Common myeloid progenitor, CD34-positive (primary cell): Measurements from ENCODE around the gene FGD3.

Experiments
- CTCF ChIA-PET: fragments of 350-600 bp; sonication (Branson Sonifier 250); formaldehyde crosslinking; loops from one replicate; lab custom pipeline; 2021; ENCODE audit warnings: antibody characterized with exemption; lab: Charles Lee
- POLR2A ChIA-PET: fragments of 350-600 bp; sonication (Branson Sonifier 250); formaldehyde crosslinking; loops from one replicate; lab custom pipeline; 2021; ENCODE audit warnings: antibody characterized with exemption; lab: Charles Lee
- DNase-seq, 3 donors: peaks; one replicate each; pipeline versions ENCODE4 v3.0.0 to v3.0.0-alpha.2; 2013
- H3K27ac ChIP-seq, 2 experiments: 1 replicate in 1 of 2; 2 replicates in 1 of 2; pipeline ENCODE4 v1.7.0; 2013; ENCODE audit warnings: inconsistent platforms in 2 of 2, low read length in 2 of 2, mild to moderate bottlenecking in 2 of 2, low read depth in 1 of 2, moderate library complexity in 1 of 2; ENCODE audit not compliant: severe bottlenecking in 2 of 2, insufficient read depth in 1 of 2, poor library complexity in 1 of 2
- H3K27me3 ChIP-seq, 5 experiments: replicated peaks in 2 of 5; 1 replicate in 3 of 5; 2 replicates in 2 of 5; pipeline versions ENCODE4 v1.6.1 to v1.7.0; 2013; ENCODE audit warnings: low read length in 4 of 5, mild to moderate bottlenecking in 2 of 5, moderate library complexity in 2 of 5, inconsistent platforms in 1 of 5; ENCODE audit not compliant: insufficient read depth in 5 of 5, control insufficient read depth in 4 of 5
- H3K36me3 ChIP-seq, 4 experiments: 1 replicate in 2 of 4; 2 replicates in 2 of 4; pipeline versions ENCODE4 v1.6.1 to v1.7.0; 2013; ENCODE audit warnings: low read length in 3 of 4, control low read depth in 1 of 4, mild to moderate bottlenecking in 1 of 4; ENCODE audit not compliant: control insufficient read depth in 4 of 4, insufficient read depth in 4 of 4
- H3K4me1 ChIP-seq, 4 experiments: 1 replicate in 3 of 4; 2 replicates in 1 of 4; pipeline versions ENCODE4 v1.6.1 to v1.7.1; 2013; ENCODE audit warnings: low read length in 3 of 4, mild to moderate bottlenecking in 3 of 4, control low read depth in 1 of 4, inconsistent platforms in 1 of 4, moderate library complexity in 1 of 4; ENCODE audit not compliant: control insufficient read depth in 4 of 4, insufficient read depth in 4 of 4; ENCODE audit errors: control extremely low read depth in 1 of 4
- H3K4me3 ChIP-seq, 7 experiments: 1 replicate in 4 of 7; 2 replicates in 3 of 7; pipeline versions ENCODE4 v1.5.1 to v1.7.0; 2013; ENCODE audit warnings: mild to moderate bottlenecking in 7 of 7, low read length in 6 of 7, moderate library complexity in 6 of 7, inconsistent platforms in 2 of 7, low read depth in 2 of 7, control low read depth in 1 of 7; ENCODE audit not compliant: insufficient read depth in 4 of 7, control insufficient read depth in 1 of 7; ENCODE audit errors: extremely low read depth in 1 of 7
- H3K9me3 ChIP-seq, 5 experiments: 1 replicate in 4 of 5; 2 replicates in 1 of 5; pipeline versions ENCODE4 v1.6.1 to v1.7.1; 2013; ENCODE audit warnings: low read length in 4 of 5, mild to moderate bottlenecking in 2 of 5, inconsistent platforms in 1 of 5, low read depth in 1 of 5, moderate library complexity in 1 of 5; ENCODE audit not compliant: control insufficient read depth in 4 of 5, insufficient read depth in 2 of 5; ENCODE audit errors: control extremely low read depth in 1 of 5
- whole genome bisulfite sequencing: methylation state at CpG from one replicate; pipeline ENCODE4 v1.1.5; 2013; ENCODE audit not compliant: insufficient coverage; 5-methylcytosine and 5-hydroxymethylcytosine counted together

Gene FGD3

DNA sequence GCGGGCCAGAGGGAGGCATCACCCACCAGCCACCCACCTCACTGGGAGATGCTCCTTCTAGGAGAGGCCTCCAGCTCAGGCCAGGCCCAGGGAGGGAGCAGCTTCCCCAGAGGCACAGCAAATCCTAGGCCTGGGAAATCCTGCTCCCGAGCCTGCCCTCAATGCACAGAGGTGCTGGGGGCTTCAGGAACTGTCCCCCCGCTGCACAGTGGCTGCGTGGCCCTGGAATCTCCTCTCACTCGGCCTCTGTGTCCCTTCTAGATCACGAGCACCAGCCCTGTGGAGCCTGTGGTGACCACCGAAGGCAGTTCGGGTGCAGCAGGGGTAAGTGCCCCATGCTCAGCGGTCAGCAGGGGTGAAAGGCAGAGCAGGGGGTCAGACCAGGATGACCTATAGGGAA, 74.7 kb downstream of the FGD3 start:
- H3K27ac ChIP-seq = no peak overlapping the region
- H3K36me3 ChIP-seq = peaks cover 18 to 88% (median 69%) of the 10 kb centered on the region in 4 experiments
- CTCF ChIA-PET = no interaction called here
- H3K9me3 ChIP-seq = no peaks in the 10 kb centered on the region
- no peak overlapping the region for H3K4me3 ChIP-seq
- H3K27me3 ChIP-seq = no peaks in the 10 kb centered on the region
- peaks cover 0 to 11% (median 0%) of the 10 kb centered on the region in 4 experiments for H3K4me1 ChIP-seq
- no peak for DNase-seq
- POLR2A ChIA-PET = no interaction called here
- WGBS = 100% methylated on average over 8 of the region's 9 CpGs

DNA sequence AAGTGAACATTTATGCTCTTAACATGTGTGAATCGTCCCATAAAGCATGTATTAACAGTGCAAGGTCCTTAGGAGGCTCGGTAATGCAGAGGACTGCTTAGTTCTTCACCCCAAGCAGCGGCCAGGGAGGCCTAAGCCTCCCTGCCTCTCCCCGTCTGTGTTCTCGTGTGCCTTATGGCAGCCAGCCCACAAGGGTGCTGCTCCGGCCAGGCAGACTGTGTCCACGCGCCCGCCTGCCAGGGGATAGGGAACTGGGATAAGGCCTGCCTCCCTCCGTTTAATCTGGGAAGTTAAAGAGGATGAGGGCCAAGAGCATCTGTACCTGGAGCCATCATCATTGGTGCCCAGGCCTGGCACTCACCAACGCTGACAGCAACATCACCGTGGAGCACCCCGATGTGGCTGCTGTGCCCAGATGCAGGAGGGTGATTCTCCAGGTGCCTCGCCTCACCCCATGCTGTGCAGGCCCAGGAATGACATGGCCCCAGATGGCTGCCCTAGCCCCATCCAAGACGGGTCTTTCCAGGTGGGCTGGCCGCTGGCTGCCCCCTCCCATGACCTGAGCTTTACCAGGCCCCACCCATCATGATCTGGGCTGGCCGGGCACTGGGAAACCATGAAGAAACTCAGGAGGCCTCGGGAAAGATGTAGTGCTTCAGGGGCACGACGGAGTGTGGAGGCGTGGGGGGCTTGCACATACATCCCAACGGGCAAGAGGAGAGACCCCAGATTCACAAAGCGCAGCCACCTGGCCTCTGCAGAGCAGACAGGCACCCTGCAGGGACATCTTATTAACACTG, 75.6 kb downstream of the FGD3 start:
- H3K27ac ChIP-seq = no peak overlapping the region
- peaks cover 16 to 82% (median 64%) of the 10 kb centered on the region in 4 experiments for H3K36me3 ChIP-seq
- ChIA-PET CTCF (interaction anchor here (0.9 kb wide), 1 partner anchor 19 kb away, joined by 3 read pairs; no protein-coding TSS in a partner anchor), POLR2A (interaction anchor here (0.5 kb wide), 1 partner anchor 50 kb away, joined by 7 read pairs; no protein-coding TSS in a partner anchor)
- peaks cover 0 to 14% (median 2%) of the 10 kb centered on the region in 4 experiments for H3K4me1 ChIP-seq
- WGBS = 96% methylated on average over 20 of the region's 23 CpGs
- H3K27me3 ChIP-seq = no peaks in the 10 kb centered on the region
- DNase-seq = no peak
- no peaks in the 10 kb centered on the region for H3K9me3 ChIP-seq
- H3K4me3 ChIP-seq = no peak overlapping the region

DNA sequence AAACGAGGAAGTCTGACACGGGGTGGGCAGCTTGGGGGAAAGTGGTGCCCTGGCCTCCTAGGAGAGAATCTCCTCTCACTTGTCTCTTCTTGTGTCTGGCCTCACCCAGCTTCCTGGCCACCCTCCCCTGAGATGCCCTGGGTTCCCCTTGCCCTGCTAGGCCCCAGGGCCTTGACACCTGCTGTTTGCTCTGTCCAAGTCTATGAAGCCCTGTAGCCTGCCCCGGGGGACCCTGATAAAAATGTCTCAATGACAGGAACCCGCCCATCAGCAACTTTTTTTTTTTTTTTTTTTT, 76.1 kb downstream of the FGD3 start:
- ChIA-PET CTCF (interaction anchor here (0.9 to 1.3 kb wide), 3 partner anchors 9 to 19 kb away, joined by 3 to 5 read pairs (median 4); no protein-coding TSS in a partner anchor), POLR2A (interaction anchor here (0.6 kb wide), 1 partner anchor 14 kb away, joined by 3 read pairs; no protein-coding TSS in a partner anchor)
- Histone ChIP-seq H3K4me3 (no peak overlapping the region), H3K36me3 (peaks cover 16 to 78% (median 59%) of the 10 kb centered on the region in 4 experiments), H3K9me3 (no peaks in the 10 kb centered on the region), H3K27me3 (no peaks in the 10 kb centered on the region), H3K27ac (no peak overlapping the region), H3K4me1 (peaks cover 0 to 20% (median 7%) of the 10 kb centered on the region in 4 experiments)
- whole genome bisulfite sequencing = 87% methylated on average over 4 of the region's 4 CpGs
- DNase-seq = no peak

DNA sequence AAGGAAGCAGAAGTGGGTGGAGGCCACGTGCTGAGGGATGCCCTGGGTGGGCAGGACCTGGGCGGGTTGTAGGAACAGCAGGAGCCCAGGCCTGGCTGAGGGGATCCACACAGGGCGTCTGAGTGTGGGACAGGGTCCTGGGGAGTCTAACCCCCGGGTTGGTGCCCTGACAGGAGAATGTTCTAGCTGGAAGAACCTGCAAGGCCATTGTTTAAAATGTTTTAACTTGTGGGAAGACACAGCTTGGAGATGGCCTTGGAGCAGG, 77.3 kb downstream of the FGD3 start:
- no peak overlapping the region for H3K27ac ChIP-seq
- 85% methylated on average over 4 of the region's 4 CpGs for WGBS
- POLR2A ChIA-PET = no interaction called here
- CTCF ChIA-PET = interaction anchor here (1.0 to 2.0 kb wide), 3 partner anchors 10 to 22 kb away, joined by 4 to 11 read pairs (median 5); no protein-coding TSS in a partner anchor
- H3K36me3 ChIP-seq = peaks cover 12 to 78% (median 53%) of the 10 kb centered on the region in 4 experiments
- H3K9me3 ChIP-seq = no peaks in the 10 kb centered on the region
- no peak overlapping the region for H3K4me3 ChIP-seq
- DNase-seq = no peak
- no peaks in the 10 kb centered on the region for H3K27me3 ChIP-seq
- H3K4me1 ChIP-seq = peaks cover 0 to 23% (median 9%) of the 10 kb centered on the region in 4 experiments

DNA sequence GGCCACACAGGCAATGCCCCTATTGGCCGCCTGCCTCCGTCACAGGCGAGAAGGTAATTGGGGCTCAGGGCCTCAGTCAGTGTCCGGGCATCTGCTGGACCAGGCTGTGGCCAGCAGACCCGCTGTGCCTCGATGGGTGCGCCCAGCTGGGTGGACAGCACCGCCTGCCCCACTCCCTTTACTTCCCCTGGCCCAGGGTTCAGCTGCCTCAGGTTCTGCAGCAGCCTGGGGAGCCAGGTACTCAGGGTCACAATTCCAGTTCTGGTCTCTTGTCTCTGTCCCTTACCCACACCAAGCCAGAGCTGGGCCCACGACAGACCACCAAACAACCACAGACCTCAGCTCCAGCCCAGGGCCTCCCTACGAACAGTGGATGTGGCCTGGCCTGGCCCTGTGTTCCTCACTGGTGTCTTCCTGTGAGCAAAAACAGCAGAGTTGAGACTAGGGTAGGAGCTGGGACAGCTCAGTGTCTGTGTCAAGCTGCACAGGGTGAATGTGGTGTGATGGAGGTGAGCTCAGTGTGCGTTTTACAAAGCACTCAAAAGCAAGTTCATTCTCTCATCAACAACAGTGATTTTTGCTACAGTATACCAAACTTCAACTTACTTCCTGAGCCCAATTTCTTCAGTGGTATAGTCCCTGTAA, 77.8 kb downstream of the FGD3 start:
- ChIA-PET POLR2A (no interaction called here), CTCF (interaction anchor here (1.0 to 2.0 kb wide), 5 partner anchors 10 to 54 kb away, joined by 3 to 11 read pairs (median 3); no protein-coding TSS in a partner anchor)
- H3K27ac ChIP-seq = no peak overlapping the region
- WGBS = 90% methylated on average over 8 of the region's 11 CpGs
- peaks cover 0 to 22% (median 9%) of the 10 kb centered on the region in 4 experiments for H3K4me1 ChIP-seq
- no peak overlapping the region for H3K4me3 ChIP-seq
- DNase-seq = no peak
- no peaks in the 10 kb centered on the region for H3K9me3 ChIP-seq
- H3K36me3 ChIP-seq = peaks cover 15 to 78% (median 55%) of the 10 kb centered on the region in 4 experiments
- no peaks in the 10 kb centered on the region for H3K27me3 ChIP-seq

DNA sequence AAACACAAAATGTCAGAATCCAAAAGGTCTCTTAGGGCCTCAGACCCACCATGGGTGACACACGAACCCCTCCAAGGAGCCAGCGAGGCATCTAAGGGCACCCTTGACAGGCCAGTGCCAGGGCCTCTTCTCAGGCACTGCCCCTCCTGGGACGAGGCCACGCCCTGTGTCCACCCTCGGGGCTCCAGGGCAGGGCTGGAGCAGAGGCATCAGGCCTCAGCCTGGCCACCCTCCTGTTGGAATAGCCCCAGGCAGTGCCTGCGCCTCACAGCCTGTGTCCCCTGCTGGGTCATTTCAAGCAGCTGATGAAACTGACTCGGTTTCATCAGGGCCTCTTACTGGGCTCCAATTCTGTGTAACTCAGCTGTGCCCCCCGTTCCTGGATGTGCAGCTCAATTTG, 78.4 kb downstream of the FGD3 start:
- Histone ChIP-seq H3K36me3 (peaks cover 17 to 78% (median 54%) of the 10 kb centered on the region in 4 experiments), H3K4me3 (no peak overlapping the region), H3K4me1 (peaks cover 0 to 16% (median 9%) of the 10 kb centered on the region in 4 experiments), H3K27ac (no peak overlapping the region), H3K27me3 (no peaks in the 10 kb centered on the region), H3K9me3 (no peaks in the 10 kb centered on the region)
- 87% methylated on average over 8 of the region's 8 CpGs for WGBS
- ChIA-PET POLR2A (no interaction called here), CTCF (interaction anchor here (1.0 to 2.0 kb wide), 8 partner anchors 10 to 53 kb away, joined by 3 to 11 read pairs (median 3); no protein-coding TSS in a partner anchor)
- DNase-seq = no peak
